HepG2 (cell line): Measurements from ENCODE around the gene COMMD2. TPM values are rescaled to one million over a fixed set of nuclear protein-coding genes. Genes with fewer than 3 reads are reported as not detected.
A peak's percentile ranks its signal among the peaks of the same experiment; 100 is the strongest.

Source experiments
- BCL3 ChIP-seq: sonication (generic); formaldehyde crosslinking; IDR thresholded peaks from 2 replicates; pipeline ENCODE4 v1.5.1; 2020; ENCODE audit warnings: mild to moderate bottlenecking, missing genetic modification reagents, moderate library complexity
- BHLHE40 ChIP-seq: IDR thresholded peaks from 2 replicates; pipeline ENCODE4 v1.6.1; 2011; ENCODE audit warnings: low read length, improper control_type of control experiment
- CREB1 ChIP-seq, 2 experiments: fragments of 450-650 bp in 1 of 2; IDR thresholded peaks; 2 replicates each; pipeline ENCODE4 v1.6.1; 2016 to 2017; ENCODE audit warnings: control low read depth in 1 of 2, mild to moderate bottlenecking in 1 of 2, missing compliant biosample characterization in 1 of 2, missing genetic modification characterization in 1 of 2
- HNF4A ChIP-seq: sonication (generic); formaldehyde crosslinking; IDR thresholded peaks from 2 replicates; pipeline ENCODE4 v1.4.0; 2020; ENCODE audit warnings: missing genetic modification reagents
- HNF4G ChIP-seq, 2 experiments: sonication (generic) in 1 of 2; formaldehyde crosslinking in 1 of 2; IDR thresholded peaks; 2 replicates each; pipeline versions ENCODE4 v1.4.0 to v1.6.1; 2011 to 2020; ENCODE audit warnings: borderline replicate concordance in 2 of 2, low read depth in 2 of 2, mild to moderate bottlenecking in 2 of 2, low read length in 1 of 2, missing genetic modification reagents in 1 of 2, moderate library complexity in 1 of 2
- MAF1 ChIP-seq: sonication (generic); formaldehyde crosslinking; IDR thresholded peaks from 2 replicates; pipeline ENCODE4 v1.5.0; 2020; ENCODE audit warnings: missing genetic modification reagents, borderline replicate concordance
- NR2F2 ChIP-seq: IDR thresholded peaks from 2 replicates; pipeline ENCODE4 v1.6.1; 2012; ENCODE audit warnings: low read depth, inconsistent platforms, borderline replicate concordance
- RARG ChIP-seq: sonication (generic); formaldehyde crosslinking; IDR thresholded peaks from 2 replicates; pipeline ENCODE4 v1.4.0; 2020; ENCODE audit warnings: low read depth, mild to moderate bottlenecking, missing genetic modification reagents
- RFXANK ChIP-seq: IDR thresholded peaks from 2 replicates; pipeline ENCODE4 v1.6.1; 2016
- RORA ChIP-seq: sonication (generic); formaldehyde crosslinking; IDR thresholded peaks from 2 replicates; pipeline ENCODE4 v1.5.0; 2020; ENCODE audit warnings: mild to moderate bottlenecking, missing genetic modification reagents, moderate library complexity
- SETDB1 ChIP-seq: sonication (generic); formaldehyde crosslinking; IDR thresholded peaks from 2 replicates; pipeline ENCODE4 v1.5.1; 2020; ENCODE audit warnings: missing genetic modification reagents, mild to moderate bottlenecking, borderline replicate concordance
- TGIF2 ChIP-seq: IDR thresholded peaks from 2 replicates; pipeline ENCODE4 v1.6.1; 2016; ENCODE audit warnings: control low read depth, missing compliant biosample characterization
- TSC22D2 ChIP-seq: sonication (generic); formaldehyde crosslinking; IDR thresholded peaks from 2 replicates; pipeline ENCODE4 v1.5.1; 2020; ENCODE audit warnings: missing genetic modification reagents, mild to moderate bottlenecking, borderline replicate concordance
- ZFP1 ChIP-seq: IDR thresholded peaks from 2 replicates; pipeline ENCODE4 v1.6.1; 2016
- ZNF276 ChIP-seq: sonication (generic); formaldehyde crosslinking; IDR thresholded peaks from 2 replicates; pipeline ENCODE4 v1.4.0; 2020; ENCODE audit warnings: mild to moderate bottlenecking, low read depth, missing genetic modification reagents
- ZNF282 ChIP-seq: fragments of 450-650 bp; IDR thresholded peaks from 2 replicates; pipeline ENCODE4 v1.6.1; 2018; ENCODE audit not compliant: partially characterized antibody
- ZNF460 ChIP-seq: sonication (generic); formaldehyde crosslinking; IDR thresholded peaks from 2 replicates; pipeline ENCODE4 v1.5.1; 2020; ENCODE audit warnings: missing genetic modification reagents, mild to moderate bottlenecking, borderline replicate concordance
- ZNF512 ChIP-seq: sonication (generic); formaldehyde crosslinking; IDR thresholded peaks from 2 replicates; pipeline ENCODE4 v1.4.0; 2020; ENCODE audit warnings: mild to moderate bottlenecking, missing genetic modification reagents
- ZNF563 ChIP-seq: sonication (generic); formaldehyde crosslinking; IDR thresholded peaks from 2 replicates; pipeline ENCODE4 v1.8.0; 2022; ENCODE audit warnings: mild to moderate bottlenecking, moderate library complexity, missing genetic modification reagents
- ZNF607 ChIP-seq: sonication (generic); formaldehyde crosslinking; IDR thresholded peaks from 2 replicates; pipeline ENCODE4 v1.5.1; 2020; ENCODE audit warnings: missing genetic modification reagents, mild to moderate bottlenecking, borderline replicate concordance
- polyA plus RNA-seq, 8 experiments: library from polyadenylated mRNA; depleted of rRNA in 3 of 8; stranded (reverse) in 7 of 8; unstranded in 1 of 8; fragments of >200 nt; fragmentation: Illumina TruSeq in 4 of 8; extraction: Trizol in 4 of 8; gene quantifications; 2 replicates each; pipeline versions ENCODE4 v1.2.1 to v1.2.3, GENCODE V29; 2011 to 2016; ENCODE audit warnings: low read depth in 4 of 8, missing spikeins in 1 of 8, mixed read lengths in 1 of 8; ENCODE audit not compliant: insufficient read depth in 1 of 8
- total RNA-seq, 5 experiments: library from RNA; depleted of rRNA; stranded (reverse); fragments of >200 nt; fragmentation: Illumina TruSeq; extraction: Trizol; gene quantifications; 2 replicates each; pipeline ENCODE4 v1.2.3, GENCODE V29; 2016; ENCODE audit warnings: low read depth in 1 of 5
- TF ChIP-seq, protein P1 (sequence below): sonication (generic); formaldehyde crosslinking; IDR thresholded peaks from 2 replicates; pipeline ENCODE4; 2020; ENCODE audit warnings: missing genetic modification reagents, mild to moderate bottlenecking, borderline replicate concordance

The COMMD2 gene
- total and polyA plus RNA-seq, 2 of the 13 experiments (the other 11 are each of a cell fraction or from before 2014, with no cell fraction given): 33.0 to 57.6 TPM

- TF ChIP-seq RFXANK: peak; percentile 73; the same call in 1 of the 2 replicates
- no peak for TF ChIP-seq ZFP1
- TF ChIP-seq HNF4A (CRISPR knock-in tag): peak; percentile 68
- TF ChIP-seq ZNF276 (CRISPR knock-in tag): peak; percentile 91
- TF ChIP-seq TSC22D2 (CRISPR knock-in tag): peak; percentile 92; the same call in 1 of the 2 replicates
- TF ChIP-seq RARG (CRISPR knock-in tag): no peak
- 0 out of 2 replicates have a peak, but pooled peaks have one; percentile 42 for TF ChIP-seq RORA (CRISPR knock-in tag)
- peak; percentile 61; the same call in 1 of the 2 replicates for TF ChIP-seq BHLHE40
- peak; percentile 78 for TF ChIP-seq CREB1 (IDR thresholded peaks at IDR 0.05)
- TF ChIP-seq CREB1 (CRISPR knock-in tag; IDR thresholded peaks at IDR 0.05): peak; percentile 90
- TF ChIP-seq, protein P1, sequence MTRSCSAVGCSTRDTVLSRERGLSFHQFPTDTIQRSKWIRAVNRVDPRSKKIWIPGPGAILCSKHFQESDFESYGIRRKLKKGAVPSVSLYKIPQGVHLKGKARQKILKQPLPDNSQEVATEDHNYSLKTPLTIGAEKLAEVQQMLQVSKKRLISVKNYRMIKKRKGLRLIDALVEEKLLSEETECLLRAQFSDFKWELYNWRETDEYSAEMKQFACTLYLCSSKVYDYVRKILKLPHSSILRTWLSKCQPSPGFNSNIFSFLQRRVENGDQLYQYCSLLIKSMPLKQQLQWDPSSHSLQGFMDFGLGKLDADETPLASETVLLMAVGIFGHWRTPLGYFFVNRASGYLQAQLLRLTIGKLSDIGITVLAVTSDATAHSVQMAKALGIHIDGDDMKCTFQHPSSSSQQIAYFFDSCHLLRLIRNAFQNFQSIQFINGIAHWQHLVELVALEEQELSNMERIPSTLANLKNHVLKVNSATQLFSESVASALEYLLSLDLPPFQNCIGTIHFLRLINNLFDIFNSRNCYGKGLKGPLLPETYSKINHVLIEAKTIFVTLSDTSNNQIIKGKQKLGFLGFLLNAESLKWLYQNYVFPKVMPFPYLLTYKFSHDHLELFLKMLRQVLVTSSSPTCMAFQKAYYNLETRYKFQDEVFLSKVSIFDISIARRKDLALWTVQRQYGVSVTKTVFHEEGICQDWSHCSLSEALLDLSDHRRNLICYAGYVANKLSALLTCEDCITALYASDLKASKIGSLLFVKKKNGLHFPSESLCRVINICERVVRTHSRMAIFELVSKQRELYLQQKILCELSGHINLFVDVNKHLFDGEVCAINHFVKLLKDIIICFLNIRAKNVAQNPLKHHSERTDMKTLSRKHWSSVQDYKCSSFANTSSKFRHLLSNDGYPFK: peak; percentile 89
- no peak for TF ChIP-seq HNF4G (IDR thresholded peaks at IDR 0.05; ENCODE audit: borderline replicate concordance, low read depth, low read length)
- peak; percentile 67 for TF ChIP-seq HNF4G (CRISPR knock-in tag; IDR thresholded peaks at IDR 0.05; ENCODE audit: borderline replicate concordance, low read depth)
- peak; percentile 28; the same call in 1 of the 2 replicates for TF ChIP-seq ZNF512 (CRISPR knock-in tag)
- TF ChIP-seq MAF1 (CRISPR knock-in tag): peak; percentile 86
- TF ChIP-seq TGIF2: peak; percentile 68; the same call in 1 of the 2 replicates
- TF ChIP-seq BCL3 (CRISPR knock-in tag): peak; percentile 83; the same call in 1 of the 2 replicates
- TF ChIP-seq ZNF607: peak; percentile 85; the same call in 1 of the 2 replicates
- TF ChIP-seq ZNF460: no peak; the same call in 1 of the 2 replicates
- TF ChIP-seq ZNF282: no peak
- peak; percentile 70; the same call in 1 of the 2 replicates for TF ChIP-seq NR2F2
- no peak for TF ChIP-seq SETDB1 (CRISPR knock-in tag)
- peak; percentile 66; the same call in 1 of the 2 replicates for TF ChIP-seq ZNF563 (CRISPR knock-in tag)
Observed at GRCh38 chr3:149752051-149752787, at the start of gene COMMD2 (continued).
